DOHH2 (cell line): ENCODE data around the gene AP1B1.

Experiments
- H3F3A ChIP-seq: fragments of 200-600 bp; sonication (generic), shearing (Covaris generic); 2 replicates; pipeline ENCODE4 v1.6.0; 2016; ENCODE audit warnings: antibody characterized with exemption, mild to moderate bottlenecking; ENCODE audit not compliant: control insufficient read depth, insufficient read depth
- H3K27ac ChIP-seq: fragments of 200-600 bp; sonication (generic); 2 replicates; pipeline ENCODE4 v1.5.1; 2014; ENCODE audit warnings: low read depth, mild to moderate bottlenecking, low read length, moderate library complexity
- H3K27me3 ChIP-seq: fragments of 200-600 bp; sonication (generic); 2 replicates; pipeline ENCODE4 v1.6.1; 2014; ENCODE audit warnings: mild to moderate bottlenecking, low read length, mixed read lengths; ENCODE audit not compliant: control insufficient read depth
- H3K36me3 ChIP-seq: fragments of 200-600 bp; sonication (generic); 2 replicates; pipeline ENCODE4 v1.6.1; 2014; ENCODE audit warnings: mild to moderate bottlenecking, low read length, moderate library complexity, mixed read lengths; ENCODE audit not compliant: control insufficient read depth
- H3K4me1 ChIP-seq: fragments of 200-600 bp; sonication (generic); 2 replicates; pipeline ENCODE4 v1.6.1; 2014; ENCODE audit warnings: mild to moderate bottlenecking, low read length, mixed read lengths; ENCODE audit not compliant: control insufficient read depth
- H3K4me2 ChIP-seq: fragments of 200-600 bp; sonication (generic); 2 replicates; pipeline ENCODE4 v1.6.0; 2014; ENCODE audit warnings: mild to moderate bottlenecking, low read length, moderate library complexity
- H3K4me3 ChIP-seq: fragments of 200-600 bp; sonication (generic); 2 replicates; pipeline ENCODE4 v1.5.1; 2014; ENCODE audit warnings: mild to moderate bottlenecking, low read length, mixed read lengths
- H3K79me2 ChIP-seq: fragments of 200-600 bp; sonication (generic); 2 replicates; pipeline ENCODE4 v1.6.1; 2014; ENCODE audit warnings: mild to moderate bottlenecking, low read length, mixed read lengths; ENCODE audit not compliant: control insufficient read depth
- H3K9me2 ChIP-seq: fragments of 200-600 bp; sonication (generic); replicated peaks from 2 replicates; pipeline ENCODE4 v1.6.1; 2014; ENCODE audit warnings: mild to moderate bottlenecking, low read length, mixed read lengths; ENCODE audit not compliant: control insufficient read depth
- H3K9me3 ChIP-seq: fragments of 200-600 bp; sonication (generic); 2 replicates; pipeline ENCODE4 v1.6.1; 2014; ENCODE audit warnings: antibody characterized with exemption, low read length, mixed read lengths; ENCODE audit not compliant: control insufficient read depth, insufficient read depth
- H4K20me1 ChIP-seq: fragments of 200-600 bp; sonication (generic); 2 replicates; pipeline ENCODE4 v1.6.0; 2014; ENCODE audit warnings: low read depth, mild to moderate bottlenecking, antibody characterized with exemption, low read length, moderate library complexity; ENCODE audit not compliant: control insufficient read depth, insufficient read depth
- EZH2phosphoT487 ChIP-seq: fragments of 200-600 bp; sonication (generic); IDR thresholded peaks from 2 replicates; pipeline ENCODE4 v1.6.1; 2017; ENCODE audit warnings: borderline replicate concordance, mild to moderate bottlenecking, antibody characterized with exemption, low read length, moderate library complexity, mixed read lengths
- TF ChIP-seq, protein P1 (sequence below): fragments of 200-600 bp; sonication (generic); IDR thresholded peaks from one replicate; pipeline ENCODE4 v1.5.1; 2014; ENCODE audit warnings: antibody characterized with exemption, mild to moderate bottlenecking, low read depth, low read length; ENCODE audit not compliant: poor library complexity, severe bottlenecking

The AP1B1 gene

DNA sequence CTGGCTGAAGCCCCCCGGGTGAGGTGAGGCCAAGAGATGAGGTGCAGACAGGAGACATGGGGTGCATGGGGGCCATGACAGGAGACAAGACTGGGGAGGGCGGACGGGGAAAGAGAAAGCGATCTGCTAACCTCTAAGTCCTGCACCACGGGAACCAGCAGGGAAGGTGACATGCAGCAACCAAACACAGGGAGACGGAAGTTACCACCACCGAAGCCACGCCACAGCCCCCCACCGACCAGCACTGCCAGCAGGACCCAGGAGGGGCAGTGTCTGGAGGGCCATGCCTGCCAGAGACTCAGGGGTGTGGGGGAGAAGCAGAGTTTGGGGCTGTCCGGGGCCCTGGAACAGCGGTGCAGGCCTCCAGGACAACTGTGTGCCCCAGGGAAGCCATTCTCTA is 58.8 kb downstream of the AP1B1 start:
- no peak overlapping the region for H3K4me3 ChIP-seq
- TF ChIP-seq, protein P1, sequence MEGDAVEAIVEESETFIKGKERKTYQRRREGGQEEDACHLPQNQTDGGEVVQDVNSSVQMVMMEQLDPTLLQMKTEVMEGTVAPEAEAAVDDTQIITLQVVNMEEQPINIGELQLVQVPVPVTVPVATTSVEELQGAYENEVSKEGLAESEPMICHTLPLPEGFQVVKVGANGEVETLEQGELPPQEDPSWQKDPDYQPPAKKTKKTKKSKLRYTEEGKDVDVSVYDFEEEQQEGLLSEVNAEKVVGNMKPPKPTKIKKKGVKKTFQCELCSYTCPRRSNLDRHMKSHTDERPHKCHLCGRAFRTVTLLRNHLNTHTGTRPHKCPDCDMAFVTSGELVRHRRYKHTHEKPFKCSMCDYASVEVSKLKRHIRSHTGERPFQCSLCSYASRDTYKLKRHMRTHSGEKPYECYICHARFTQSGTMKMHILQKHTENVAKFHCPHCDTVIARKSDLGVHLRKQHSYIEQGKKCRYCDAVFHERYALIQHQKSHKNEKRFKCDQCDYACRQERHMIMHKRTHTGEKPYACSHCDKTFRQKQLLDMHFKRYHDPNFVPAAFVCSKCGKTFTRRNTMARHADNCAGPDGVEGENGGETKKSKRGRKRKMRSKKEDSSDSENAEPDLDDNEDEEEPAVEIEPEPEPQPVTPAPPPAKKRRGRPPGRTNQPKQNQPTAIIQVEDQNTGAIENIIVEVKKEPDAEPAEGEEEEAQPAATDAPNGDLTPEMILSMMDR = no peak
- no peak for TF ChIP-seq EZH2phosphoT487
- H4K20me1 ChIP-seq = no peaks in the 10 kb centered on the region
- peaks cover 67% of the 10 kb centered on the region for H3K36me3 ChIP-seq
- H3K27ac ChIP-seq = no peak overlapping the region
- H3K4me1 ChIP-seq = no peaks in the 10 kb centered on the region
- H3K79me2 ChIP-seq = no peaks in the 10 kb centered on the region
- no peak overlapping the region for H3K4me2 ChIP-seq
- H3K27me3 ChIP-seq = no peaks in the 10 kb centered on the region
- H3F3A ChIP-seq = no peaks in the 10 kb centered on the region
- no peaks in the 10 kb centered on the region for H3K9me3 ChIP-seq
- H3K9me2 ChIP-seq = no peaks in the 10 kb centered on the region

DNA sequence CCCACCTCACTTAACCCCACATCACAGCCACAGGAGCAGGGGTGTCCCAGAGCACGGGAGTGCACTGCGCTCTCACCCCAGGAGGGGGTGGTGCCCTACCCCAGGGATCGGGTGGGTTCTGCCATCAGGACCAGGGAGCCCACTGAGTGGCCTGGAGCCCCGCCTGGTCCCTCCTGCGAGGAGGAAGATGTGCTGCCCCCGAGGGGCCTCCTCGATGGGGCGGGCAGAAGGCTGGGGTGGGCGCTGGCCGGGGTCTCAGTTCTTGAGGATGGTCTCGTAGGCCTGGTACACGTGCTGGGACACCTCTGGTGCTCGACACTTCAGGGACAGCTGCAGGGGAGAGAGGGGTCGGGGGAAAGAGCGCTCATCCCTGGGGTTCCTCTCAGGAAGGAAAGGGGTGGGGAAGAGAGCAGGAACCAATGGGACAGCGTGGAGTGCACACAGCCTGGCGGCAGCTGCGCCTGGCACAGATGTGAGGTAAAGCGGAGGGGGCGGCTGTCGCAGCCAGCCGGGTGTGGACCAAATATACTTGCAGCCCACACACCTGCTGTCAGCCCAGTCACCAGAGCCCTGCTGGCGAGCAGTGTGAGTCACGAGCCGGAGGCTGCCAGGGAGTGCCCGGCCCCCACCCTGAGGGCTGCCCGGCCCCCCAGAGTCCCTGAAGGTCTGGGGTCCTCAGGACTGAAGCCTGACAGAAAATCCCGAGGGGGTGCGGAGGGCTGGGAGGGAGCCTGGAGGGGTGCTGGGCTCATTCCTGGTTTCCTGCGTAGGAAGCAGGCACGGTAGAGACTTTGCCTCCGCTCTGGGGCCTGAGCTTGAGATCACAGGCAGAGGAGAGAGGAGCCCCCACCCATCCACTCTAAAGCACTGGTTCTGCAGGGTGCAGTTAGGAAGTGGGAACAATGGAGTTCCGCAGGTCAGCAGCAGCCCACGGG is 59.5 kb downstream of the AP1B1 start:
- Histone ChIP-seq H3K27ac (no peak overlapping the region), H3F3A (no peaks in the 10 kb centered on the region), H3K36me3 (peaks cover 60% of the 10 kb centered on the region), H3K4me1 (no peaks in the 10 kb centered on the region), H4K20me1 (no peaks in the 10 kb centered on the region), H3K9me3 (no peaks in the 10 kb centered on the region), H3K79me2 (no peaks in the 10 kb centered on the region), H3K4me3 (no peak overlapping the region), H3K4me2 (no peak overlapping the region), H3K27me3 (no peaks in the 10 kb centered on the region), H3K9me2 (no peaks in the 10 kb centered on the region)
- TF ChIP-seq EZH2phosphoT487 = no peak
- TF ChIP-seq, protein P1 = no peak

DNA sequence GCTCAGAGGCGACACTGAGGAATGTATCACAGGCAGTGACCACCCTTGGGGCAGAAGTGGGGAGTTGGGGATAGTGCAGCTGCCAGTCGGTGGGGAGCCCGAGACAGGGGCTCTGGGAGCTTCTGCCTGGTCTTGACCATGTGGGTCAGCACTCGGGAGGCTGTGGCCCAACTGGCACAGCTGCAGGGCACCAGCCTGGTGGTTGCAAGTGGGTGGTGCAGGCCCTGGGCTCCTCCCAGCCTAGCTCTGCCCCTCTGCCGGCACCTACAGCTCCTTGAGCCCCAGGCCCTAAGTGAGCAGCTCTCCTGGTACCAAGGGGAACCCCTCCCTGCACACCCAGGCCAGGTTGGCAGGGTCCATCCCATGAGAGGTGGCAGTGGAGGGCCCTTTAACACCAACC is 60.3 kb downstream of the AP1B1 start:
- Histone ChIP-seq H3K79me2 (no peaks in the 10 kb centered on the region), H3K4me2 (no peak overlapping the region), H3K9me3 (no peaks in the 10 kb centered on the region), H3K4me1 (no peaks in the 10 kb centered on the region), H3F3A (no peaks in the 10 kb centered on the region), H3K27me3 (no peaks in the 10 kb centered on the region), H3K27ac (no peak overlapping the region), H3K4me3 (no peak overlapping the region), H3K9me2 (no peaks in the 10 kb centered on the region), H3K36me3 (peaks cover 56% of the 10 kb centered on the region), H4K20me1 (no peaks in the 10 kb centered on the region)
- TF ChIP-seq EZH2phosphoT487 = no peak
- TF ChIP-seq, protein P1 = no peak
